Measurements from ENCODE around the gene AKAP13. TPM values are rescaled to one million over a fixed set of nuclear protein-coding genes. Genes with fewer than 3 reads are reported as not detected.

The AKAP13 gene
- total RNA-seq, 1 donor from 2014 or later, result 145 TPM

DNA sequence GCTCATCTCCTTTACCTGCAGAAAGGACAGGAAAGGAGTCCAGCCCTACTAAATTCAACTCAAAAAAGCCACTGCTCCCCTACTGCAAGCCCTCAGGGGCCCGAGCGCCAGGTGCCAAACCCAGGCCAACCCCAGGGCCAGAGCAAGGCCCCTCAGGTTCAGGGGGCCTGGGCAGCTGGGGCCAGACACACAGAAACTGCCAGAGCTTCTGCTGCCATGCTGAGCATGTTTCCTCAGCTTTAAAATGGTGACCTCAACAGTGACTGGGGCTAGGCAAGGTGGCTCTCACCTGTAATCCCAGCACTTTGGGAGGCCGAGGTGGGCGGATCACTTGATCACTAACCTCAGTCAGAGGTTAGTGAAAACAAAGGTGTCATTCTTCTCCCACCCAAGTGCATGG lies 375.5 kb downstream of the AKAP13 start:
- no peak overlapping the region for H3K4me3 Mint-ChIP-seq (ENCODE audit: unreplicated experiment)
- peaks cover 19% of the 10 kb centered on the region for H3K4me1 Mint-ChIP-seq (ENCODE audit: low read depth, unreplicated experiment)
- peaks cover 14% of the 10 kb centered on the region for H3K27me3 Mint-ChIP-seq (ENCODE audit: unreplicated experiment)
- no peak for DNase-seq
- H3K36me3 Mint-ChIP-seq (ENCODE audit: unreplicated experiment), result no peaks in the 10 kb centered on the region
- no peak for TF ChIP-seq CTCF (IDR thresholded peaks at IDR 0.05; ENCODE audit: partially characterized antibody, unreplicated experiment)
- H3K9me3 Mint-ChIP-seq (ENCODE audit: unreplicated experiment), result peaks cover 13% of the 10 kb centered on the region
- H3K27ac Mint-ChIP-seq (ENCODE audit: unreplicated experiment), result no peak overlapping the region

DNA sequence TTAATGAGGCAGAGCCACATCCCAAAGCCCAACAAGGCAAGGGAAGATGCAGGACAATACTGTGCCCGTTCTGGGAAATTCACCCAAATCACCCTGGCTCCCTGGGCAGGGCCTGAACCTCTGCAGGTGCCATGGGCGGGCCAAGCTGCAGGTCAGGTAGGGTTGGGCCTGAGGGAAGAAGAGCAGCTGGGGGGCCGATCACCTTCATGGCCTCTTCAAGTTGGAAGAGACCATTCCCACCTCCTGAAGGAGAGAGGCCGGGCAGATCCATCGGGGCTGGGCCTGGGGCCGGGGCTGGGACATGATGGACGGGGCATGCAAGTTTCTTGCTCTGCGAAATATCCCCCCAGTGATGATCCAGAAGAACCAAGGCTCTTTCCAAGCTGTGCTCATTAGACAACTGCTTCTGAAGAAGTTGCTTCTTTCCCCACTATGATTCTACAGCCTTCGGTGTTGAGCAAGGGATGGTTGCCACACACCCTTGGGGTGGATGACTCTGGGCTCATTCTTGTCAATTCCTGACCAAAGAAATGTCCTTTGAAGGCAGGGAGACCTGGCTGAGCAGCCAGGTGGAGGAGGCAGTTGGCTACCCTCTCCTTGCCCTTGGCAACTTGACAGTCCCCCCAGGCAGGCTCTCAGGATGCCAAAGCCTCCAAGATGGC lies 376.1 kb downstream of the AKAP13 start:
- Mint-ChIP-seq H3K27me3 (ENCODE audit: unreplicated experiment) (peaks cover 14% of the 10 kb centered on the region), H3K4me1 (ENCODE audit: low read depth, unreplicated experiment) (peaks cover 17% of the 10 kb centered on the region), H3K9me3 (ENCODE audit: unreplicated experiment) (peaks cover 14% of the 10 kb centered on the region), H3K27ac (ENCODE audit: unreplicated experiment) (no peak overlapping the region), H3K4me3 (ENCODE audit: unreplicated experiment) (no peak overlapping the region), H3K36me3 (ENCODE audit: unreplicated experiment) (no peaks in the 10 kb centered on the region)
- TF ChIP-seq CTCF (IDR thresholded peaks at IDR 0.05; ENCODE audit: partially characterized antibody, unreplicated experiment), result no peak
- no peak for DNase-seq

- Mint-ChIP-seq H3K4me1 (ENCODE audit: low read depth, unreplicated experiment) (peaks cover 17% of the 10 kb centered on the region), H3K27ac (ENCODE audit: unreplicated experiment) (peak overlapping the region; percentile 48), H3K4me3 (ENCODE audit: unreplicated experiment) (no peak overlapping the region)
These were observed 376.9 kb downstream of the AKAP13 start for GRCh38 chr15:85757073-85757938.

GRCh38 chr15:85757939-85758654 lies 377.7 kb downstream of the AKAP13 start:
- Mint-ChIP-seq H3K36me3 (ENCODE audit: unreplicated experiment) (no peaks in the 10 kb centered on the region), H3K27me3 (ENCODE audit: unreplicated experiment) (peaks cover 15% of the 10 kb centered on the region), H3K27ac (ENCODE audit: unreplicated experiment) (peak overlapping the region; percentile 48), H3K9me3 (ENCODE audit: unreplicated experiment) (peaks cover 17% of the 10 kb centered on the region), H3K4me3 (ENCODE audit: unreplicated experiment) (no peak overlapping the region), H3K4me1 (ENCODE audit: low read depth, unreplicated experiment) (peaks cover 17% of the 10 kb centered on the region)
- DNase-seq, result no peak
- no peak for TF ChIP-seq CTCF (IDR thresholded peaks at IDR 0.05; ENCODE audit: partially characterized antibody, unreplicated experiment)

More at GRCh38 chr15:85757073-85757938, 376.9 kb downstream of the AKAP13 start:
- DNase-seq, result no peak
- no peaks in the 10 kb centered on the region for H3K36me3 Mint-ChIP-seq (ENCODE audit: unreplicated experiment)
- H3K27me3 Mint-ChIP-seq (ENCODE audit: unreplicated experiment), result peaks cover 15% of the 10 kb centered on the region
- H3K9me3 Mint-ChIP-seq (ENCODE audit: unreplicated experiment), result peaks cover 17% of the 10 kb centered on the region
- TF ChIP-seq CTCF (IDR thresholded peaks at IDR 0.05; ENCODE audit: partially characterized antibody, unreplicated experiment), result no peak
